ENCODE results near the gene STX2. TPM values are rescaled to one million over a fixed set of nuclear protein-coding genes. Genes with fewer than 3 reads are reported as not detected.

Gene STX2
- total and polyA plus RNA-seq, 3 donors from 2014 or later, result 27.3 to 39.5 (median 33.5) TPM

DNA sequence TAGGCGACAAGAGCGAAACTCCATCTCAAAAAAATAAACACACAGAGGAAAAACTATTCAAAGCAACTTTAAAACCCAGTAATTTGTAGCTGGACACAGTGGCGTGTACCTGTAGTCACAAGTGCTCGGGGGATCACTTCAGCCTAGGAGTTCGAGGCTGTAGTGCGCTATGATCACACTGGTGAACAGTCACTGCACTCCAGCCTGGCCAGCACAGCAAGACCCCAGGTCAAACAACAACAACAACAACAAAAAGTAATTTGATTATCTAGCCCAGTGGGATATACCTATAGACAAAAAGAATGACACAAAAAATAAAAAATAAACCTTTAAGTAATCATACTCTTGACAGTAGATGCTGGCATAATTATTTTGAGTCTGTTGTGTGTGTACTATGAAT lies 29.3 kb downstream of the STX2 start:
- Histone ChIP-seq H3K9me3 (no peaks in the 10 kb centered on the region), H3K27me3 (no peaks in the 10 kb centered on the region), H3K4me3 (no peak overlapping the region), H3K4me1 (no peaks in the 10 kb centered on the region), H3K36me3 (ENCODE audit: low read depth, missing control alignments) (no peaks in the 10 kb centered on the region), H3K27ac (no peak overlapping the region)
- WGBS, 2 donors, result 70 to 89% methylated on average over 6 of the region's 6 CpGs
- intact Hi-C loops (cut with DNase I; ENCODE audit: low total_unique reads), result no loop called here
- DNase-seq, result no peak
- TF ChIP-seq, protein P1, sequence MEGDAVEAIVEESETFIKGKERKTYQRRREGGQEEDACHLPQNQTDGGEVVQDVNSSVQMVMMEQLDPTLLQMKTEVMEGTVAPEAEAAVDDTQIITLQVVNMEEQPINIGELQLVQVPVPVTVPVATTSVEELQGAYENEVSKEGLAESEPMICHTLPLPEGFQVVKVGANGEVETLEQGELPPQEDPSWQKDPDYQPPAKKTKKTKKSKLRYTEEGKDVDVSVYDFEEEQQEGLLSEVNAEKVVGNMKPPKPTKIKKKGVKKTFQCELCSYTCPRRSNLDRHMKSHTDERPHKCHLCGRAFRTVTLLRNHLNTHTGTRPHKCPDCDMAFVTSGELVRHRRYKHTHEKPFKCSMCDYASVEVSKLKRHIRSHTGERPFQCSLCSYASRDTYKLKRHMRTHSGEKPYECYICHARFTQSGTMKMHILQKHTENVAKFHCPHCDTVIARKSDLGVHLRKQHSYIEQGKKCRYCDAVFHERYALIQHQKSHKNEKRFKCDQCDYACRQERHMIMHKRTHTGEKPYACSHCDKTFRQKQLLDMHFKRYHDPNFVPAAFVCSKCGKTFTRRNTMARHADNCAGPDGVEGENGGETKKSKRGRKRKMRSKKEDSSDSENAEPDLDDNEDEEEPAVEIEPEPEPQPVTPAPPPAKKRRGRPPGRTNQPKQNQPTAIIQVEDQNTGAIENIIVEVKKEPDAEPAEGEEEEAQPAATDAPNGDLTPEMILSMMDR (IDR thresholded peaks at IDR 0.05), result no peak
- no peak for TF ChIP-seq POLR2A (IDR thresholded peaks at IDR 0.05)

- Histone ChIP-seq H3K9me3 (no peaks in the 10 kb centered on the region), H3K36me3 (ENCODE audit: low read depth, missing control alignments) (no peaks in the 10 kb centered on the region), H3K27ac (no peak overlapping the region), H3K4me1 (no peaks in the 10 kb centered on the region), H3K4me3 (no peak overlapping the region), H3K27me3 (no peaks in the 10 kb centered on the region)
- intact Hi-C loops (cut with DNase I; ENCODE audit: low total_unique reads), result no loop called here
- 96 to 97% methylated on average over 17 to 18 of the region's 18 CpGs for WGBS, 2 donors
- no peak for TF ChIP-seq POLR2A (IDR thresholded peaks at IDR 0.05)
- TF ChIP-seq, protein P1 (IDR thresholded peaks at IDR 0.05), result no peak
- no peak for DNase-seq
Measured at GRCh38 chr12:130807309-130807708, 31.7 kb downstream of the STX2 start.

GRCh38 chr12:130806574-130806973 lies 32.5 kb downstream of the STX2 start:
- Histone ChIP-seq H3K4me3 (no peak overlapping the region), H3K36me3 (ENCODE audit: low read depth, missing control alignments) (no peaks in the 10 kb centered on the region), H3K27me3 (no peaks in the 10 kb centered on the region), H3K27ac (no peak overlapping the region), H3K9me3 (no peaks in the 10 kb centered on the region), H3K4me1 (no peaks in the 10 kb centered on the region)
- 95 to 99% methylated on average over 7 of the region's 7 CpGs for WGBS, 2 donors
- intact Hi-C loops (cut with DNase I; ENCODE audit: low total_unique reads), result no loop called here
- no peak for TF ChIP-seq POLR2A (IDR thresholded peaks at IDR 0.05)
- TF ChIP-seq, protein P1 (IDR thresholded peaks at IDR 0.05), result no peak
- no peak for DNase-seq

GRCh38 chr12:130805635-130806034 lies 33.4 kb downstream of the STX2 start:
- Histone ChIP-seq H3K36me3 (ENCODE audit: low read depth, missing control alignments) (no peaks in the 10 kb centered on the region), H3K27me3 (no peaks in the 10 kb centered on the region), H3K9me3 (no peaks in the 10 kb centered on the region), H3K4me3 (no peak overlapping the region), H3K27ac (no peak overlapping the region), H3K4me1 (no peaks in the 10 kb centered on the region)
- intact Hi-C loops (cut with DNase I; ENCODE audit: low total_unique reads), result no loop called here
- no peak for TF ChIP-seq POLR2A (IDR thresholded peaks at IDR 0.05)
- TF ChIP-seq, protein P1 (IDR thresholded peaks at IDR 0.05), result no peak
- 80 to 89% methylated on average over 5 of the region's 5 CpGs for WGBS, 2 donors
- DNase-seq, result no peak

GRCh38 chr12:130804216-130804615 lies 34.8 kb downstream of the STX2 start:
- 93 to 95% methylated on average over 14 of the region's 14 CpGs for WGBS, 2 donors
- H3K27me3 ChIP-seq, result no peaks in the 10 kb centered on the region
- H3K27ac ChIP-seq, result no peak overlapping the region
- TF ChIP-seq, protein P1 (IDR thresholded peaks at IDR 0.05), result no peak
- TF ChIP-seq POLR2A (IDR thresholded peaks at IDR 0.05), result no peak
- H3K4me1 ChIP-seq, result no peaks in the 10 kb centered on the region
- no peaks in the 10 kb centered on the region for H3K9me3 ChIP-seq
- intact Hi-C loops (cut with DNase I; ENCODE audit: low total_unique reads), result no loop called here
- DNase-seq, result no peak
- no peak overlapping the region for H3K4me3 ChIP-seq
- no peaks in the 10 kb centered on the region for H3K36me3 ChIP-seq (ENCODE audit: low read depth, missing control alignments)

All from testis (tissue), 3 donors.